Transverse colon (tissue), 3 donors: ENCODE results near the gene SNAPC3.

Experiments
- EP300 ChIP-seq: sonication (generic); formaldehyde crosslinking; IDR thresholded peaks from one replicate; pipeline ENCODE4 v1.6.1; 2017; ENCODE audit warnings: antibody characterized with exemption, low read depth
- POLR2A ChIP-seq: fragments of 450-650 bp; IDR thresholded peaks from one replicate; pipeline ENCODE4 v1.6.1; 2016; ENCODE audit warnings: antibody characterized with exemption, mild to moderate bottlenecking, moderate library complexity
- TF ChIP-seq, protein P1 (sequence below), 5 experiments: fragments of 200-600 bp in 3 of 5; fragments of 450-650 bp in 2 of 5; sonication (generic) in 3 of 5; IDR thresholded peaks; 1 replicate in 2 of 5; 2 replicates in 3 of 5; pipeline ENCODE4 v1.5.1; 2016 to 2017; ENCODE audit warnings: antibody characterized with exemption in 5 of 5, inconsistent platforms in 3 of 5, mild to moderate bottlenecking in 2 of 5, moderate library complexity in 1 of 5

DNA sequence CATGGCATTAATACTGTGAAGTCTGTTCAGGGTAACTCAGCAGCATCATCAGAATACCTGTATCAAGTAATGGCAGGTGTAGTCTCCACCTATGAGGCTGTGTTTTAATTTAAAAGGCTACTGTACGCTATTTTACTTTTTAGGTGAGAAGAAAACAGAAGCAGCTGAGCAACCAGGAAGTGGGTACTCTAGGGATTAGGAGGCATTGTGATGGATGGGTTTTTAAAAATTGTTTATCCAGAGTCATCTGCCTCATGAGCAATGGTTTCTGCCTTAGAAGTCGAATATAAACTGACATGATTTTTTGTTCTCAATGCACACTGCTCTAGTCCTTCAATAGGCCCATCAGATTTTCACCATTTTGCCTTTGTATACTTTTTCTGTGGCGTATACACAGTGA is 45.5 kb downstream of the SNAPC3 start:
- TF ChIP-seq EP300 = no peak
- no peak for TF ChIP-seq POLR2A
- TF ChIP-seq, protein P1, sequence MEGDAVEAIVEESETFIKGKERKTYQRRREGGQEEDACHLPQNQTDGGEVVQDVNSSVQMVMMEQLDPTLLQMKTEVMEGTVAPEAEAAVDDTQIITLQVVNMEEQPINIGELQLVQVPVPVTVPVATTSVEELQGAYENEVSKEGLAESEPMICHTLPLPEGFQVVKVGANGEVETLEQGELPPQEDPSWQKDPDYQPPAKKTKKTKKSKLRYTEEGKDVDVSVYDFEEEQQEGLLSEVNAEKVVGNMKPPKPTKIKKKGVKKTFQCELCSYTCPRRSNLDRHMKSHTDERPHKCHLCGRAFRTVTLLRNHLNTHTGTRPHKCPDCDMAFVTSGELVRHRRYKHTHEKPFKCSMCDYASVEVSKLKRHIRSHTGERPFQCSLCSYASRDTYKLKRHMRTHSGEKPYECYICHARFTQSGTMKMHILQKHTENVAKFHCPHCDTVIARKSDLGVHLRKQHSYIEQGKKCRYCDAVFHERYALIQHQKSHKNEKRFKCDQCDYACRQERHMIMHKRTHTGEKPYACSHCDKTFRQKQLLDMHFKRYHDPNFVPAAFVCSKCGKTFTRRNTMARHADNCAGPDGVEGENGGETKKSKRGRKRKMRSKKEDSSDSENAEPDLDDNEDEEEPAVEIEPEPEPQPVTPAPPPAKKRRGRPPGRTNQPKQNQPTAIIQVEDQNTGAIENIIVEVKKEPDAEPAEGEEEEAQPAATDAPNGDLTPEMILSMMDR (IDR thresholded peaks at IDR 0.05) = no peak
